SW480 (cell line): Measurements from ENCODE around the gene STAM.
A peak's percentile ranks its signal among the peaks of the same experiment; 100 is the strongest.

Experiments
- DNase-seq: peaks from one replicate; pipeline ENCODE4 v3.0.0-alpha.2; 2016; ENCODE audit warnings: low spot score

The STAM gene

GRCh38 chr10:17731331-17732020 is 87.5 kb downstream of the STAM start:
- DNase-seq = no peak

- DNase-seq = no peak
Measured at GRCh38 chr10:17733620-17734019, 89.7 kb downstream of the STAM start.

GRCh38 chr10:17734432-17735080 is 90.6 kb downstream of the STAM start:
- no peak for DNase-seq

GRCh38 chr10:17735166-17735941 is 91.4 kb downstream of the STAM start:
- DNase-seq = no peak

- no peak for DNase-seq
Measured at GRCh38 chr10:17736223-17736622, 92.3 kb downstream of the STAM start.

GRCh38 chr10:17737027-17737965 is 93.3 kb downstream of the STAM start:
- peak; percentile 14 for DNase-seq

- DNase-seq = no peak
Measured at GRCh38 chr10:17740668-17741067, 96.7 kb downstream of the STAM start.

GRCh38 chr10:17742918-17743317 is 99.0 kb downstream of the STAM start:
- peak; percentile 15 for DNase-seq

- DNase-seq = no peak
Measured at GRCh38 chr10:17743437-17743836, 99.5 kb downstream of the STAM start.

GRCh38 chr10:17744341-17744861 is 100.5 kb downstream of the STAM start:
- no peak for DNase-seq

- no peak for DNase-seq
Measured at GRCh38 chr10:17747883-17748550, 104.1 kb downstream of the STAM start.

- no peak for DNase-seq
Measured at GRCh38 chr10:17749890-17750289, 105.9 kb downstream of the STAM start.

GRCh38 chr10:17751781-17752445 is 108.0 kb downstream of the STAM start, which contains the start of gene TMEM236:
TSS of gene TMEM236 (plus strand) at chr10:17752201. CDS start at chr10:17752296, 95 bp downstream.
- no peak for DNase-seq

GRCh38 chr10:17756557-17757217 is 112.7 kb downstream of the STAM start:
- peak; percentile 7 for DNase-seq

GRCh38 chr10:17758200-17758599 is 114.2 kb downstream of the STAM start:
- no peak for DNase-seq

- DNase-seq = no peak
Measured at GRCh38 chr10:17758896-17759295, 114.9 kb downstream of the STAM start.

GRCh38 chr10:17764142-17764541 is 120.2 kb downstream of the STAM start:
- DNase-seq = no peak

GRCh38 chr10:17765602-17766001 is 121.7 kb downstream of the STAM start:
- DNase-seq = no peak
